NCI-H2196 treated with DMSO at 0.1 percent for 48 hours (cell line): ENCODE data around the gene TSEN34.
"Not testable (repeated sequence)": the region's sequence is repeated elsewhere in the genome, so short reads cannot be mapped to it uniquely, and the experiment has no call there.

Source experiments
- DNase-seq: peaks from one replicate; lab custom pipeline; 2025; ENCODE audit not compliant: unreplicated experiment; lab: John Stamatoyannopoulos, UW

TSEN34 gene

DNA sequence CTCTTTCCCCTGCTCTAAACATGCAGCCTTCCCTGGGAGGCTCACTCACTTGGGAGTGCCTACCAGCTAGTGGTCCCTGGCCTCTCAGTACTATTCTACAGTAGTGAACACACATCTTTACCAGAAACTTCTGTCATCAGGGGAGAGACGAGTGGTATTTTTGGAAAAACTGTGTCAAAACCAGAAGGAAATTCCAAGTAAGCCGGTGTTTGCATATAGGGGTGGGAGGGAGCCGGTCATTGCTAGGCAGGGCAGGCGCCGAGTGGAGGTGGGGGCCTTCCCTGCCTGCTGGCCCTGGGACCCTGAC, 16.5 kb downstream of the TSEN34 start:
- no peak for DNase-seq

- no peak for DNase-seq
These were observed 17.1 kb downstream of the TSEN34 start for GRCh38 chr19:54207983-54208783.

- DNase-seq: no peak
These were observed 17.6 kb downstream of the TSEN34 start for GRCh38 chr19:54208784-54209057.

DNA sequence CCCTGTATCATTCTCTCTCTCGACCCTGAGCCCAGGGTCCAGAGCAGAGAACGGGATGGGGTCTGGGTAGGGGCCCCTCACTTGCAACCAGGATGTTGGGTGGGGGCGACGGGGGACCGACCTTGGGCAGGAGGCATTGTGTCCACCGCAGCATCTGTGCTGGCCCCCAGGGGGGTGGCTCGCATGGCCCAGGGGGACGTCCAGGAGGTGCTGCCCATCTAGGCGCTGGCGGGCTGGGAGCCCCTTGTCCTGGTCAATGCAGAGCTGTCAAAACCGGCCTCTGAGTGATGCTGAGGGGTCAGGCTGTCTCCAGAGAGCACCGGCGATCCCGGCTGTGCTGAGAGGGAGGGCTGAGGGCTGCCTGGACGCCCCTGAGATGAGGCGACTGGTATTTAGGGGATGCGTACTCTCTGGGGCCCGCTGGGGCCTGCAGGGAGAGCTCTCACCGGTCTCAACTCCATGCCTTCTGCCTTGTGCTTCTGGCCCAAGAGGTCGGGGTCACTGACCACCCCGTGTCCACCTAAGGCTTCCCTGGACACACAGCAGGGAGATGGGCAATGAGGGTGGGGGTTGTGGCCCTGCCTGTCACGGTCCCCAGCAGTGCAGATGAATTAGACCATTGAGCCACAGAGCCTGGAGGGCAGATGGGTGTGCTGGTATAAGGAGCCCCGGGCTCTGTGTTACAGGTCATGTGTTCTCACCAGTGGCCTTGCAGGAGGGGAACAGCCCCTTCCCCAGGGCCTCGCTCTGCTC, 18.1 kb downstream of the TSEN34 start:
- DNase-seq: no peak

DNA sequence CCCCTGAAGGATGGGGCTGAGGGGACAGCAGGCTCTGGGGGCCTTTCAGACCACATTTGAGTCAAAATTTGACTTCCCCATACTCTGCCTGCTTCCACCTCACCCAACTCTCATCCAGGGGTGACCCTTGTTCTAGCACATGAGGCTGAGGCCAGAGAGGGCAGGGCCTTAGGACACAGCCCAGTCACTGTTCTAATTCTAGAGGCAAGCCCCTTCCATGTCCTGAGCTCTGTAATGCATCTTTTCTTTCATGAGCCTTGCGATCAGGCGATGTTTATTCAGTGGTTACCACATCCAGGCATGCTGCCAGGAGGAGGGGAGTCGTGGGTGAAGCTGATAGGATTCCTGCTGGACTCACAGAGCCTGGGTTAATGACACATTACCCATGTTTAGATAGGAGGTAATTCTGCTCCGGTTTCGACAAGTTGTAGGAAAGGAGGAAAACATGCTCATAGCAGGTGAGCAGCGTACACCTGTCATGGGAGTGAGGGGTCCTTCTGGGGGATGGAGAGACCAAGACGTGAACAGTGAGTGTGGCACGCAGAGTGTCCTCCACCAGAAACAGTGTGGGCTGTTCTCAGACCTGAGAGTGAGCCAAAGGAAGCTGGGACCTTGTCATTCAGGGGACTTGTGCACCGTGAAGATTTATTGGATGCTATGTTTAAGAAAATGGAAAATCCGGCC, 18.8 kb downstream of the TSEN34 start:
- DNase-seq: peak; percentile 88

DNA sequence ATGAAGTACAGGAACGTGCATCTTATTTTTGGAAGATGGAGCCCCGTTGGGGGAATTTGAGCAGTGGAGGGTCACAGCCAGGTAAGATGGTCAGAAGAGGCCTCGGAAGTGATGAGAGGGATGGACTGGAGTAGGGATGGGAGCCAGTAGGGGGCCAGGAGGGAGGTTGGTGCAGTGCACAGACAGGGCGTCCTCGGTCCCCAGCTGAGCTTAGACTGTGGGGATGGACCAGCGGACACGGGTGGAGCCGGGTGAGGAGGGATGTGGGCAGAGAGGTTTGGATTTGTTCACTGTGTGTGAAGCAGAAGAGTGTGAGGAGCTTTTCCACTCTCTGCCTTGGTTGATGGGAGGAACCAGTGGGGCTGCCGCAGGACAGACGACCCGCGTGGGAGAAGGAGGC, 20.1 kb downstream of the TSEN34 start:
- DNase-seq: no peak

DNA sequence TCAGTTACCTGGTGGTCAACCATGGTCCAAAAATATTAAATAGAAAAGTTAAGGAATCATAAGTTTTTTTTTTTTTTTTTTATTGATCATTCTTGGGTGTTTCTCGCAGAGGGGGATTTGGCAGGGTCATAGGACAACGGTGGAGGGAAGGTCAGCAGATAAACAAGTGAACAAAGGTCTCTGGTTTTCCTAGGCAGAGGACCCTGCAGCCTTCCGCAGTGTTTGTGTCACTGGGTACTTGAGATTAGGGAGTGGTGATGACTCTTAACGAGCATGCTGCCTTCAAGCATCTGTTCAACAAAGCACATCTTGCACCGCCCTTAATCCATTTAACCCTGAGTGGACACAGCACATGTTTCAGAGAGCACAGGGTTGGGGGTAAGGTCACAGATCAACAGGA, 23.1 kb downstream of the TSEN34 start:
- DNase-seq: not testable (repeated sequence)

- not testable (repeated sequence) for DNase-seq
These were observed 23.6 kb downstream of the TSEN34 start for GRCh38 chr19:54214734-54215133.

GRCh38 chr19:54216869-54217268, 25.8 kb downstream of the TSEN34 start:
- no peak for DNase-seq

- not testable (repeated sequence) for DNase-seq
These were observed 26.6 kb downstream of the TSEN34 start for GRCh38 chr19:54217517-54218247.

GRCh38 chr19:54218259-54218658, 27.2 kb downstream of the TSEN34 start:
- no peak for DNase-seq

DNA sequence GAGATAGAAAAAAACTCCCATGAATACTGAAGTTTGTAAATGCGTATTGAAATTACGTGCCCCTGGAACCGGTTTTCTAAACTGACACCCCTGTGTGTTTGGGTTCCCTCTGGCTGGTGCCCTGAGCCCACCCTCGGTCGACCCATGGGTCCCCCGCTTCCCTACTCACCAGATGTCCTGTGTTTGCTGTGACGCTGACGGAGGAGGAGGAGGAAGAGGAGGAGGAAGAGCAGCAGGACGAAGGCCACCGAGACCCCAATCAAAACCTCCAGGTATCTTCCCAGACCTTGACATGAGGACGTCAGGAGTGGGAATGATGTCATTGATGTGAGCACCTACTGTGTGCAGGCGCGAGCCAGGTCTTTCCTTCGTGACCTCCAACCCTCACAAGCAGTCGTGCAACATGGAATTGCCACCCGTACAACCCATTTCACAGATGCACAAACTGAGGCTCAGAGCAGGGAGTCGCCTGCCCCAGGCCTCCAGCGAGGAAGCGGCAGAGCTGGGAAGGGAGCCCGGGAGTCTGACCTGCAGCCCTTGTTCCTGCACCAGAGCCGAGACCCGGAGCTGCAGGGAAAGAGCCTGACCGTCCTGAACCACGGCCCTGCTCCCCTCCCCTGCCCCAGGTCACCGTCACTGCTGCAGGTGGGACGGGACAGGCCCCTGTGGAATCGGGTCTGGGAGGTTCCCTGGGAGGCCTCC, 28.0 kb downstream of the TSEN34 start:
- DNase-seq: no peak

DNA sequence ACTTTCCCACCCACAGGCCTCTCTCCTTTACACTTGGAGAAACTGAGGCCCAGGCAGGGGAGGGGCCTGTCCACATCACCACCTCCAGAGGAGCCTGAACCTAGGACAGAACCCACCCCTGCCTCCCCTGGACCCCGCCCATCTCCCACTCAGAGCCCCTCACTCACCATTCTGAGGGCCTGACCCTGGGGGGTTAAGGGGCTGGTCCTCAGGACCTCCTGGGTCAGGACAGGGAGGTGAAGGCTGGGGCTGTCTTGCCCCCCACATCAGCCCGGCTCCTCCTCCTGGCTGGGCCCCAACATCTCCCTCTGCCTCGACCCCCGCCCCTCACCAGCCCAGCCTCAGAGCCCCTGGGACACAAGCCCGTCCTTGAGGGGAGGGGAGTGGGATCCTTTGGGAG, 28.6 kb downstream of the TSEN34 start:
- not testable (repeated sequence) for DNase-seq

DNA sequence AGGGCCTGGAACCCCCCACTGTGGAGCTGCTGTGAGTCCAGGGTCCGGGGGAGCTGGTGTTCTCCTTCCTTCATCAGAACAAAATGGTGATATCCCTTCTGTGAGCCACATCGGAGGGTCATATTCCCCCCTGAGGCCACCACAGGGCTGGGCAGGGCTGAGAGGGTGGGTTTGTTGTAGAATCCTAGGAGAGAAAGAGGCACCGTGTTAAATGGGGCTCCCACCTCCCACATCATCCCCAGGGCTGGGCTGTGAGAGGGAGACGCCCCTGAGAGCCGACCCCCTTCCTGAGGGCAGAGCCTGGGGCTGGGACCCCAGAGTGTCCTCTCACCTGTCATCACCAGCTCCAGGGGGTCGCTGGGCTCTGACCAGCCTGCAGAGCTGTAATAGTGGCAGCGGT, 30.8 kb downstream of the TSEN34 start:
- not testable (repeated sequence) for DNase-seq

- DNase-seq: not testable (repeated sequence)
These were observed 31.6 kb downstream of the TSEN34 start, which contains the start of gene LILRB3 for GRCh38 chr19:54222474-54223276. LILRB3 (minus strand) TSS chr19:54223007; CDS start chr19:54222976, 31 bp downstream.

DNA sequence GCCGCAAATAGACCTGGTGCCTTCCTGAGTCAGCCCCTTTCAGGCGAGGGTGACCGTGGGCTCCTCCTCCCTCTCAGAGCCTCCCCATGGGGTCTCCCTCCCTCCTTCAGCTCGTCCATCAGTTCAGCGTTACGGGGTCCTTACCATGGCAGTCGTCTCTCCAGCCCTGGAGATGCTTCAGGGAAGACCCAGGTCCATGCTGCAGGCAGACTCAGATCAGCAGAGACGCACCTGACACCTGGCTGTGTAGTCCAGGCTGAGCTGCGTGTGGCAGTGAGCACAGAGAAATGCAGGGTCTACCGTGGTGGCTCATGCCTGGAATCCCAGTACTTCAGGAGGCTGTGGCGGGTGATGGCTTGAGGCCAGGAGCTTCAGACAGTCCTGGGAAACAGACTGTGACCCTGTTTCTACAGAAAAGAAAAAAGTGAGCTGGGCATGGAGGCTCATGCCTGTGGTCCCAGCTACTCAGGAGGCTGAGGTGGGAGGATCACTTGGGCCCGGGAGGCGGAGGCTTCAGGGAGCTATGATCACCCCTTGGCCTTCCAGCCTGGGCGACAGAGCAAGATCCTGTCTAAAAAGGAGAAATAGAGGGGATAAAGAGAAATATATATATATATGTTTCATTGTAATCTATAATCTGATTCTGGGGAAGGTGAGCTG, 32.3 kb downstream of the TSEN34 start:
- not testable (repeated sequence) for DNase-seq

- not testable (repeated sequence) for DNase-seq
These were observed 32.8 kb downstream of the TSEN34 start for GRCh38 chr19:54223937-54224281.

DNA sequence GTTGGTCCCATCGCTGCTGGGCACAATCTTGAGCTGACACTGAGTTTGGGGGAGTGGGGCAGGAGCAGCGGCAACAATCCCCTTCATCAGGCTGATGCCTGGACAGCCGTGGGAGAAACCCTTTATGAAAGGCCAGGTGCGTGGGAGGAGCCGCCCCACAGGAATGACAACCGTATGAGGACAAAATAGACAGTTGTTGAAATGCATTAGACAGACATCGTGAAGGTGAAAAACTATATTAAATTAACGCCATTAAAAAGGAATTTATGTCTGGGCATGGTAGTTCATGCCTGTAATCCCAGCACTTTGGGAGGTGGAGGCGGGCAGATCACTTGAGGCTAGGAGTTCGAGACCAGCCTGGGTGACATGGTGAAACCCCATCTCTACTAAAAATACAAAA, 33.5 kb downstream of the TSEN34 start:
- not testable (repeated sequence) for DNase-seq

GRCh38 chr19:54229146-54229545, 38.0 kb downstream of the TSEN34 start:
- DNase-seq: no peak
